NB4 (cell line): Measurements from ENCODE around the gene CTBP2.

ENCODE experiments used
- DNase-seq: peaks from one replicate; pipeline ENCODE4 v3.0.0; 2010; ENCODE audit warnings: low read depth
- H3K4me3 ChIP-seq: one replicate; pipeline ENCODE4 v1.5.1; 2011; ENCODE audit warnings: mild to moderate bottlenecking, low read depth, low read length, moderate library complexity
- MYC ChIP-seq: IDR thresholded peaks from 2 replicates; pipeline ENCODE4 v1.6.1; 2011; ENCODE audit warnings: low read depth, low read length
- POLR2A ChIP-seq: IDR thresholded peaks from 2 replicates; pipeline ENCODE4 v1.6.1; 2011; ENCODE audit warnings: mild to moderate bottlenecking; ENCODE audit not compliant: insufficient read length; ENCODE audit errors: extremely low read depth
- TF ChIP-seq, protein P1 (sequence below): IDR thresholded peaks from one replicate; pipeline ENCODE4 v1.5.1; 2012; ENCODE audit warnings: low read depth, low read length
- TF ChIP-seq, protein P2 (sequence below): IDR thresholded peaks from 2 replicates; pipeline ENCODE4 v1.6.1; 2011; ENCODE audit warnings: low read depth, low read length

Gene CTBP2

GRCh38 chr10:125177641-125178640 lies 17.6 kb upstream of the CTBP2 start:
- no peak overlapping the region for H3K4me3 ChIP-seq
- DNase-seq = no peak
- TF ChIP-seq MYC = no peak
- TF ChIP-seq POLR2A = no peak
- TF ChIP-seq, protein P1, sequence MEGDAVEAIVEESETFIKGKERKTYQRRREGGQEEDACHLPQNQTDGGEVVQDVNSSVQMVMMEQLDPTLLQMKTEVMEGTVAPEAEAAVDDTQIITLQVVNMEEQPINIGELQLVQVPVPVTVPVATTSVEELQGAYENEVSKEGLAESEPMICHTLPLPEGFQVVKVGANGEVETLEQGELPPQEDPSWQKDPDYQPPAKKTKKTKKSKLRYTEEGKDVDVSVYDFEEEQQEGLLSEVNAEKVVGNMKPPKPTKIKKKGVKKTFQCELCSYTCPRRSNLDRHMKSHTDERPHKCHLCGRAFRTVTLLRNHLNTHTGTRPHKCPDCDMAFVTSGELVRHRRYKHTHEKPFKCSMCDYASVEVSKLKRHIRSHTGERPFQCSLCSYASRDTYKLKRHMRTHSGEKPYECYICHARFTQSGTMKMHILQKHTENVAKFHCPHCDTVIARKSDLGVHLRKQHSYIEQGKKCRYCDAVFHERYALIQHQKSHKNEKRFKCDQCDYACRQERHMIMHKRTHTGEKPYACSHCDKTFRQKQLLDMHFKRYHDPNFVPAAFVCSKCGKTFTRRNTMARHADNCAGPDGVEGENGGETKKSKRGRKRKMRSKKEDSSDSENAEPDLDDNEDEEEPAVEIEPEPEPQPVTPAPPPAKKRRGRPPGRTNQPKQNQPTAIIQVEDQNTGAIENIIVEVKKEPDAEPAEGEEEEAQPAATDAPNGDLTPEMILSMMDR = no peak
- TF ChIP-seq, protein P2, sequence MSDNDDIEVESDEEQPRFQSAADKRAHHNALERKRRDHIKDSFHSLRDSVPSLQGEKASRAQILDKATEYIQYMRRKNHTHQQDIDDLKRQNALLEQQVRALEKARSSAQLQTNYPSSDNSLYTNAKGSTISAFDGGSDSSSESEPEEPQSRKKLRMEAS = no peak

DNA sequence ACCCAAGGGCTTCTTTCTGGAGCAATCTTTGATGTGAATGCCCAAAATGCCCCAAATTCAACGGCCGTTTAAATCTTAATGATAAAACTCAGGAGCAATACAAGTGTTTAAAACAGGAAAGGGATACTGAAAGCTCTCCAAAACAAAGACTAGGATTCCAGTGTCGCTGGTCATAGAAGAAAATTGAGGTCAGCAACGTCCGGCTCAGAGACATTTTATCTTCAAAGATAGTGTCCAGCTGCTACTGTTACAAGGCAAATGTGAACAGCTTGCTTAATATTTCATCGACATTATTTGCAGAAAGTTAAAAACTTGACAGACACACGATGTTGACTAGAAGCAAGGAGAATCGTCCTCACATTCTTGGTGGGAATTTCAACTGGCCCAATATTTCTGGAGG lies 15.4 kb upstream of the CTBP2 start:
- TF ChIP-seq MYC = no peak
- no peak for TF ChIP-seq POLR2A
- TF ChIP-seq, protein P1 = no peak
- TF ChIP-seq, protein P2 = no peak
- no peak for DNase-seq
- H3K4me3 ChIP-seq = no peak overlapping the region

DNA sequence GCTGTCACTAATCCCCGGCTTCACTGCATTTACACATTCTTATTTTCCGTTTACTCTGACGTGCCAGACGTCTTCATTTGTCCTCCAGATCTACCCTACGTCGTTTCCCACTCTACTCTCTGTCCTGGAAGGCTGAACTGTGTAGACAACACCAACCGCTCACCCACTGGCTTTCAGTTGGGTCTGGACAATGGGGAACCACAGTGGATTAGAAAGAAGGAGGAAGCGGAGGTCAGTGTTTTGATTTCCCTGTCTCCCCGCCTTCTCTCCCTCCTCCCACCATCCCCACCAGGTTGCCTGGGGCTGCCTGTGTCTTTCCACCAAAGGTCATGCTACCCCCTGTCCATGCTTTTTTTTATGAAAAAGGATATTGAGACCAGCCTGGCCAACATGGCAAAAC lies 14.0 kb upstream of the CTBP2 start:
- TF ChIP-seq, protein P2 = no peak
- TF ChIP-seq MYC (no peak), POLR2A (no peak)
- TF ChIP-seq, protein P1 = no peak
- no peak overlapping the region for H3K4me3 ChIP-seq

DNA sequence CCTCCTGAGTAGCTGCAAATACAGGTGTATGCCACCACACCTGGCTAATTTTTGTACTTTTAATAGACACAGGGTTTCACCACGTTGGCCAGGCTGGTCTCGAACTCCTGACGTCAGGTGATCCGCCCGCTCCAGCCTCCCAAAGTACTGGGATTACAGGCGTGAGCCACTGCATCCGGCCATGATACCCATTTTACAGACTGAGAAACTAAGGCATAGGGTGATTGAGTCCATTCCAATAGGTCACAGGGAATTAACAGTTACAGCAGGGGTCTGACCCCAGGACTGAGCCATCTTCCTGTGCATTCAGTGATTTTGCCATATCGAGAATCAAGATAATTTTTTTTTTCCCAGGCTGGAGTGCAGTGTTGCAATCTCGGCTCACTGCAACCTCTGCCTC lies 12.3 kb upstream of the CTBP2 start:
- DNase-seq = no peak
- TF ChIP-seq, protein P2 = no peak
- TF ChIP-seq, protein P1 = no peak
- TF ChIP-seq MYC (no peak), POLR2A (no peak)
- H3K4me3 ChIP-seq = no peak overlapping the region

More for the DNA sequence above, 14.0 kb upstream of the CTBP2 start:
- no peak for DNase-seq

DNA sequence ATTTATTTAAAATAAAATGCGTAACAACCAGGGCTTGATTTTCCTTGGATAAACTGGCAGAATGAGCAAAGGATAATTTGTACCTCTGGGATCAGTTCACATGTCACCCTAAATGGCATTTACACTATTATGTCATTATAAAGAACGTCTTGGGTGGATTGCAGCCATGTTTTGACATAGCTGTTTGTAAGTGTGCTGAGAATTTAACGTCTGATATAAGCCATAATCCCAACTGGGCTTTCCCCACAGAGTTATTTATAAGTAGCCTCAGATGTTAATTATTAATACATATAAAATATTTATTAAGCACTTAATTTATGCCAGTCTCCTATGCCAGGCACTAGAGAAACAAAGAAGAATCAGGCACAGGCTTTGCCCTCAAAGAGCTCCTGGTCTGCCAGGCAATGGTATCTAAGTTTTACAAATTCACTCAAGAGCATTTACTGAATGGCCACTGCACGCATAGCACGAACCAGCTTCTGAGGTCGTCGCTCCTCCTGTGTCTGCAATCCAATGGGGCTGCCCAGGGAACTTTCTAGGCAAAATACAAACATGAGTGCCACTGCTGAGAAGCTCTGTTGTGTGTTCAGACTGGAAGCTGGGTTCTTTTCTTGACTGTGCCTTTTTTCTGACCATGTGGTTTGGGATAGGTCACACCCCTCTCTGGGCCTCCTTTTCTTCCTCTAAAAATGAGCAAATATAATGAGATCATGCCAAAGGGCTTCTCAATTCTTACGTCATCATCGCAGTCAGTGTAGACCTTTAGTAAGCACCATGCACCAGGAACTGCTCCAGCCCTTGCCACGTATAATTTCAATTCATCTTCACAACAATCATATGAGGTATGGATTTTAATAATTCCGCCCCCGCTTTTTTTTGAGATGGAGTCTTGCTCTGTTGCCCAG lies 11.3 kb upstream of the CTBP2 start:
- TF ChIP-seq, protein P2 = no peak
- TF ChIP-seq POLR2A = no peak
- DNase-seq = peak; percentile 51
- H3K4me3 ChIP-seq = no peak overlapping the region
